Lung (tissue), 12 donors: Measurements from ENCODE around the gene MUC2. TPM values are rescaled to one million over a fixed set of nuclear protein-coding genes. Genes with fewer than 3 reads are reported as not detected.
A peak's percentile ranks its signal among the peaks of the same experiment; 100 is the strongest.
"Not testable (repeated sequence)": the region's sequence is repeated elsewhere in the genome, so short reads cannot be mapped to it uniquely, and the experiment has no call there.

Experiments used
- ATAC-seq: fragments of 200-7000 bp; cut with Tn5 transposase; one replicate; pipeline ENCODE4 v1.9.1; 2020; ENCODE audit warnings: moderate number of reproducible peaks; ENCODE audit not compliant: insufficient read depth, low FRiP score
- DNase-seq, 3 donors: peaks; one replicate each; pipeline ENCODE4 v3.0.0-alpha.2; 2013 to 2017
- H3K27ac ChIP-seq, 2 donors: one replicate each; pipeline ENCODE4 v1.5.1; 2013; ENCODE audit warnings: mild to moderate bottlenecking in 2 of 2, moderate library complexity in 2 of 2, control low read depth in 1 of 2, inconsistent platforms in 1 of 2, low read depth in 1 of 2, low read length in 1 of 2
- H3K27me3 ChIP-seq, 3 donors: one replicate each; pipeline ENCODE4 v1.5.1; 2013; ENCODE audit warnings: low read length in 2 of 3; ENCODE audit not compliant: control insufficient read depth in 3 of 3, insufficient read depth in 3 of 3
- H3K36me3 ChIP-seq, 4 donors: one replicate each; pipeline ENCODE4 v1.5.1; 2013; ENCODE audit warnings: low read length in 4 of 4, mild to moderate bottlenecking in 1 of 4, moderate library complexity in 1 of 4; ENCODE audit not compliant: control insufficient read depth in 4 of 4, insufficient read depth in 4 of 4
- H3K4me1 ChIP-seq, 5 donors: one replicate each; pipeline ENCODE4 v1.5.1; 2013; ENCODE audit warnings: low read length in 5 of 5, mild to moderate bottlenecking in 2 of 5, moderate library complexity in 1 of 5; ENCODE audit not compliant: control insufficient read depth in 5 of 5, insufficient read depth in 5 of 5
- H3K4me3 ChIP-seq: one replicate; pipeline ENCODE4 v1.5.1; 2013; ENCODE audit warnings: mild to moderate bottlenecking, control low read depth, moderate library complexity
- H3K9ac ChIP-seq, 2 donors: one replicate each; pipeline ENCODE4 v1.5.1; 2013; ENCODE audit warnings: low read length in 2 of 2, control low read depth in 1 of 2; ENCODE audit not compliant: insufficient read depth in 1 of 2
- H3K9me3 ChIP-seq, 4 donors: one replicate each; pipeline ENCODE4 v1.5.1; 2013; ENCODE audit warnings: low read length in 3 of 4, mild to moderate bottlenecking in 1 of 4, moderate library complexity in 1 of 4; ENCODE audit not compliant: control insufficient read depth in 4 of 4, insufficient read depth in 3 of 4
- CTCF ChIP-seq: IDR thresholded peaks from 2 replicates; pipeline ENCODE4 v1.5.1; 2012; ENCODE audit warnings: mild to moderate bottlenecking; ENCODE audit errors: control extremely low read depth, extremely low read depth
- WGBS, 2 donors: extraction: QIAGEN DNeasy Blood & Tissue Kit; methylation state at CpG; one replicate each; pipeline ENCODE4 v1.1.7; 2013; 5-methylcytosine and 5-hydroxymethylcytosine counted together
- polyA plus RNA-seq, 2 donors: library from polyadenylated mRNA; stranded (reverse); fragments of 200-250 nt; gene quantifications; one replicate each; pipeline ENCODE4 v1.2.1, GENCODE V29; 2013
- total RNA-seq, 2 donors: library from RNA; depleted of rRNA in 1 of 2; stranded (reverse); fragments of >200 nt in 1 of 2; gene quantifications; one replicate each; pipeline ENCODE4 v1.2.1, GENCODE V29; 2014 to 2021
- donor health status: control.
- donor health status: control.
- donor health status: Bipolar disorder and iron deficiency.
- donor health status: healthy.
- donor health status: DM: yes; HTN: yes; CAD: no.

The MUC2 gene
- total and polyA plus RNA-seq, 4 donors: 0.03 to 0.43 (median 0.30) TPM

- Histone ChIP-seq H3K4me1 (no peaks in the 10 kb centered on the region), H3K9me3 (peaks cover 0 to 3% (median 0%) of the 10 kb centered on the region in 4 donors), H3K9ac (no peak overlapping the region), H3K36me3 (no peaks in the 10 kb centered on the region), H3K27me3 (no peaks in the 10 kb centered on the region), H3K27ac (no peak overlapping the region), H3K4me3 (no peak overlapping the region)
- ATAC-seq (no peak), DNase-seq (peak in 1 of 3 donors; percentile 4)
- TF ChIP-seq CTCF: no peak
- 83 to 85% methylated on average over 10 of the region's 10 CpGs for WGBS, 2 donors
These were observed 37.0 kb downstream of the MUC2 start for GRCh38 chr11:1111545-1112212.

- no peak for ATAC-seq
- H3K9me3 ChIP-seq: peaks cover 0 to 2% (median 0%) of the 10 kb centered on the region in 4 donors
- no peak overlapping the region for H3K9ac ChIP-seq
- no peaks in the 10 kb centered on the region for H3K27me3 ChIP-seq
- TF ChIP-seq CTCF: no peak
- no peaks in the 10 kb centered on the region for H3K36me3 ChIP-seq
- no peak overlapping the region for H3K4me3 ChIP-seq
- no peak overlapping the region for H3K27ac ChIP-seq
- peak in 1 of 3 donors; percentile 8 for DNase-seq
- H3K4me1 ChIP-seq: no peaks in the 10 kb centered on the region
- WGBS, 2 donors: 90 to 93% methylated on average over 13 to 14 of the region's 14 CpGs
These were observed 37.9 kb downstream of the MUC2 start for GRCh38 chr11:1112351-1113191.

GRCh38 chr11:1113405-1114201, 38.9 kb downstream of the MUC2 start:
- H3K36me3 ChIP-seq: no peaks in the 10 kb centered on the region
- ATAC-seq (no peak), DNase-seq (peak in 1 of 3 donors; percentile 8)
- H3K4me3 ChIP-seq: no peak overlapping the region
- WGBS, 2 donors: 83 to 86% methylated on average over 36 of the region's 36 CpGs
- no peaks in the 10 kb centered on the region for H3K4me1 ChIP-seq
- TF ChIP-seq CTCF: no peak
- H3K27ac ChIP-seq: no peak overlapping the region
- peaks cover 0 to 2% (median 0%) of the 10 kb centered on the region in 4 donors for H3K9me3 ChIP-seq
- no peak overlapping the region for H3K9ac ChIP-seq
- H3K27me3 ChIP-seq: no peaks in the 10 kb centered on the region

- not testable (repeated sequence) for H3K27ac ChIP-seq, H3K4me3 ChIP-seq, H3K9me3 ChIP-seq, ATAC-seq, H3K9ac ChIP-seq, DNase-seq, H3K36me3 ChIP-seq, H3K27me3 ChIP-seq, H3K4me1 ChIP-seq
- 89 to 91% methylated on average over 6 of the region's 6 CpGs for WGBS, 2 donors
These were observed 40.6 kb downstream of the MUC2 start for GRCh38 chr11:1115292-1115691.
